Stomach (tissue), 9 donors: Measurements from ENCODE around the gene ARHGAP22. TPM values are rescaled to one million over a fixed set of nuclear protein-coding genes. Genes with fewer than 3 reads are reported as not detected.

ENCODE experiments used
- DNase-seq, 2 donors: peaks; one replicate each; pipeline versions ENCODE4 v3.0.0 to v3.0.0-alpha.2; 2013 to 2019
- H3K27ac ChIP-seq, 5 donors: fragments of 200-600 bp in 4 of 5; sonication (generic) in 4 of 5; one replicate each; pipeline ENCODE4 v1.5.1; 2013 to 2019; ENCODE audit warnings: mild to moderate bottlenecking in 1 of 5, moderate library complexity in 1 of 5
- H3K27me3 ChIP-seq, 3 donors: fragments of 200-600 bp; sonication (generic); one replicate each; pipeline ENCODE4 v1.5.1; 2017 to 2019; ENCODE audit warnings: mixed run types in 1 of 3
- H3K36me3 ChIP-seq, 4 donors: fragments of 200-600 bp; sonication (generic); 1 replicate in 3 of 4; 2 replicates in 1 of 4; pipeline ENCODE4 v1.5.1; 2016 to 2019
- H3K4me1 ChIP-seq, 4 donors: fragments of 200-600 bp; sonication (generic); one replicate each; pipeline ENCODE4 v1.5.1; 2016 to 2019
- H3K4me3 ChIP-seq, 4 donors: fragments of 200-600 bp; sonication (generic) in 3 of 4; one replicate each; pipeline ENCODE4 v1.5.1; 2016 to 2019; ENCODE audit warnings: mild to moderate bottlenecking in 1 of 4
- H3K9me3 ChIP-seq, 4 donors: fragments of 200-600 bp; sonication (generic); one replicate each; pipeline ENCODE4 v1.5.1; 2016 to 2019
- EP300 ChIP-seq: sonication (generic); formaldehyde crosslinking; IDR thresholded peaks from one replicate; pipeline ENCODE4 v1.6.1; 2017; ENCODE audit warnings: antibody characterized with exemption
- POLR2A ChIP-seq, 4 donors: fragments of 450-650 bp; IDR thresholded peaks; one replicate each; pipeline ENCODE4 v1.6.1; 2016; ENCODE audit warnings: antibody characterized with exemption in 4 of 4, control low read depth in 2 of 4, mild to moderate bottlenecking in 1 of 4, moderate library complexity in 1 of 4
- POLR2AphosphoS5 ChIP-seq, 3 donors: sonication (generic); formaldehyde crosslinking; IDR thresholded peaks; one replicate each; pipeline ENCODE4 v1.6.1; 2016; ENCODE audit warnings: antibody characterized with exemption in 3 of 3
- whole genome bisulfite sequencing, 5 donors: extraction: QIAGEN DNeasy Blood & Tissue Kit in 3 of 5; methylation state at CpG; one replicate each; pipeline versions ENCODE4 v1.1.5 to v1.1.7; 2013 to 2018; 5-methylcytosine and 5-hydroxymethylcytosine counted together
- intact Hi-C: fragments of 100-400 bp; cut with DNase I; formaldehyde crosslinking; loops from one replicate; pipeline ENCODE4 v1.15.1; 2023; ENCODE audit warnings: low total_unique reads
- polyA plus RNA-seq, 3 donors: library from polyadenylated mRNA; stranded (reverse); fragments of 200-250 nt; gene quantifications; one replicate each; pipeline ENCODE4 v1.2.3, GENCODE V29; 2013
- total RNA-seq, 5 donors: library from RNA; depleted of rRNA; stranded (reverse); fragments of >200 nt; gene quantifications; one replicate each; pipeline versions ENCODE4 v1.1.0 to v1.2.3, GENCODE V29; 2014 to 2016
- TF ChIP-seq, protein P1 (sequence below), 7 experiments: fragments of 450-650 bp in 4 of 7; fragments of 200-600 bp in 3 of 7; sonication (generic) in 3 of 7; IDR thresholded peaks; one replicate each; pipeline ENCODE4 v1.5.1; 2016 to 2019; ENCODE audit warnings: antibody characterized with exemption in 7 of 7, control low read depth in 2 of 7, mild to moderate bottlenecking in 1 of 7
- donor health status: healthy with polysubstance abuse.
- donor health status: Bipolar disorder and iron deficiency.
- donor health status: healthy.

Gene ARHGAP22
- total and polyA plus RNA-seq, 8 donors: 1.3 to 28.6 (median 2.2) TPM; not detected in 1

DNA sequence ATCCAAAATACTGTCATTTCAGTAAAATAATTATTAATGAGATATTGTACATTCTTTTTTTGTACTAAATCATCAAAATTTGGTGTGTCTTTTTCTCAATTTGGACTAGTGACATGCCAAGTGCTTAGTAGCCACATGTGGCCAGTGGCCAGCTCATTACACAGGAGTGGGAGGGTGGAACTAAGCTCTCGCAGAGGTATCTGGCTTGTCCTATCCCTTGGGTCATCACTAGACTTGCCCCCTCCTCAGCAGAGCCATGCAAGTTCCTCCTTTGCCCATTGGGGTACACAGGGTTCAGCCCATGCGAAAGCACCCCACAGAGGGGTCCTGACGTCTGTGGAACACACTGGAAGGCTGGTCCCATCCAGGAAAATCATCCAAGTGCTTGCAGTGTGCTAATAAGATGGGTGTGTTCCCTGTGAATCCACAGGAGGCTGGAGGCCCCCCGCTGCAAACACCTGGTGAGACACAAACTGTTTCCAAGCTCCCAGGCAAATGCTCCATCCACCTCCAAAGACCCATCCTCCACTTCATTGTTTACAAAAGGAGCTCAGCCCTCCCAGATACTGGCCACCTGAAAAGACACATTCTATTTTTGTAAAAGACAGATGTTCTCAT, 1.3 kb downstream of the ARHGAP22 start:
- Histone ChIP-seq H3K27ac (no peak overlapping the region), H3K9me3 (no peaks in the 10 kb centered on the region), H3K36me3 (no peaks in the 10 kb centered on the region), H3K4me3 (peak overlapping the region in 2 of 4 donors; percentile 45 to 49), H3K4me1 (peaks cover 16 to 41% (median 18%) of the 10 kb centered on the region in 4 donors), H3K27me3 (peaks cover 0 to 41% (median 14%) of the 10 kb centered on the region in 3 donors)
- no peak for DNase-seq
- intact Hi-C loops: no loop called here
- 63 to 84% (median 73%) methylated on average over 4 of the region's 4 CpGs for WGBS, 5 donors
- TF ChIP-seq EP300 (no peak), POLR2A (IDR thresholded peaks at IDR 0.05) (no peak), POLR2AphosphoS5 (IDR thresholded peaks at IDR 0.05) (no peak)
- TF ChIP-seq, protein P1, sequence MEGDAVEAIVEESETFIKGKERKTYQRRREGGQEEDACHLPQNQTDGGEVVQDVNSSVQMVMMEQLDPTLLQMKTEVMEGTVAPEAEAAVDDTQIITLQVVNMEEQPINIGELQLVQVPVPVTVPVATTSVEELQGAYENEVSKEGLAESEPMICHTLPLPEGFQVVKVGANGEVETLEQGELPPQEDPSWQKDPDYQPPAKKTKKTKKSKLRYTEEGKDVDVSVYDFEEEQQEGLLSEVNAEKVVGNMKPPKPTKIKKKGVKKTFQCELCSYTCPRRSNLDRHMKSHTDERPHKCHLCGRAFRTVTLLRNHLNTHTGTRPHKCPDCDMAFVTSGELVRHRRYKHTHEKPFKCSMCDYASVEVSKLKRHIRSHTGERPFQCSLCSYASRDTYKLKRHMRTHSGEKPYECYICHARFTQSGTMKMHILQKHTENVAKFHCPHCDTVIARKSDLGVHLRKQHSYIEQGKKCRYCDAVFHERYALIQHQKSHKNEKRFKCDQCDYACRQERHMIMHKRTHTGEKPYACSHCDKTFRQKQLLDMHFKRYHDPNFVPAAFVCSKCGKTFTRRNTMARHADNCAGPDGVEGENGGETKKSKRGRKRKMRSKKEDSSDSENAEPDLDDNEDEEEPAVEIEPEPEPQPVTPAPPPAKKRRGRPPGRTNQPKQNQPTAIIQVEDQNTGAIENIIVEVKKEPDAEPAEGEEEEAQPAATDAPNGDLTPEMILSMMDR (IDR thresholded peaks at IDR 0.05): no peak

DNA sequence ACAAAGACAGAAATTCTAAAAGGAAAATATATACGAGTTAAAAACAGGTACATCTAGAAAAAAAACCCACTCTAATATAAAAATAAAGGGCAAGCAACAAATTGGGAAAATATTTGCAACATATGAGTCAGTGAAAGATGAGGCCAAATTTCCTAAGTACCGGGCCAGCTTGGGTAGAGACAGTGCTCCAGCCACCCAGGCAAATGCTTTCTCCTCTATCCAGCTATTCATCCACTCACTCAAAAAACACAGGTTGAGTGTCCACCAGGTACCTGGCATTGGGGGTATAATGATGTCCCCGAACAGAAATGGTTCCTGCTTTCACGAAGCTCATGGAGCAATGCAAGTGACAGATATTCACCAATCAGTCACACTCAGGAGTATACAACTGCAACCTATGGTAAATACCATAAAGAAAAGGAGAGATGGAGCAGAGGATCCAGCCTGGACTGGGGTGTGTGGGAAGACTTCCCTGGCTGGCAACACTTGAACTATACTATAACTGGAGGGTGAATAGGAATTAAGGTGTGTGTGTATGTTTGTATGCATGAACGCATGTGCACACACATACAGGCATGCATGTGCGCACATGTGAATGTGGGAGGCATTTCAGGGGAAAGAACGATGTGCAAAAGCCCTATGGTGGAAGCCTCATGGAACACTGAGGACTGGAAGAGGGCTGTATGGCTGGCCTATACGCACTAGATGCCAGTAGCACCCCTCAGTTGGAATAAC, 2.3 kb downstream of the ARHGAP22 start:
- Histone ChIP-seq H3K27me3 (peaks cover 0 to 41% (median 14%) of the 10 kb centered on the region in 3 donors), H3K4me3 (no peak overlapping the region), H3K4me1 (peaks cover 16 to 36% (median 18%) of the 10 kb centered on the region in 4 donors), H3K36me3 (no peaks in the 10 kb centered on the region), H3K27ac (no peak overlapping the region), H3K9me3 (no peaks in the 10 kb centered on the region)
- WGBS, 5 donors: 89 to 91% (median 89%) methylated on average over 8 of the region's 8 CpGs
- intact Hi-C loops: no loop called here
- DNase-seq: no peak
- TF ChIP-seq EP300 (no peak), POLR2AphosphoS5 (IDR thresholded peaks at IDR 0.05) (no peak)

DNA sequence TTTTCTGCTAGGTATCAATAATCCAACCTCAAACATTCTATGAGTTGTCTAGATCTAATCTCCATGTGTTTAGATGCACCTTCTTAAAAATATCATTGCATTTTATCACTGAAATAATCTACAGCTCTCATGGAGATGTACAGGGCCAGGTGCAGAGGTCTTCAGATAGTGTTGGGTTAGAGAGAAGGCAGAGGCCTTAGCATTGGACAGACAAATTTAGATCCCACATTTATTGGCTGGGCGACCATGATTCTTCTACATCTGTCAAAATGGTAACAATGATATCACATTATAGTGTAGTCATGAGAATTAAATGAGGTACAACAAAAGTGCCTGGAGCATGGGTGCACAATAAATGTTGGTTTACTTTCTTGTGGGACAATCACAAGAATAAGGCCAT, 3.1 kb downstream of the ARHGAP22 start:
- H3K27me3 ChIP-seq: peaks cover 0 to 36% (median 14%) of the 10 kb centered on the region in 3 donors
- DNase-seq: no peak
- no peak overlapping the region for H3K27ac ChIP-seq
- intact Hi-C loops: no loop called here
- 85 to 97% (median 87%) methylated on average over 1 of the region's 1 CpG for WGBS, 5 donors
- H3K9me3 ChIP-seq: no peaks in the 10 kb centered on the region
- TF ChIP-seq POLR2AphosphoS5 (IDR thresholded peaks at IDR 0.05) (no peak), EP300 (no peak), POLR2A (IDR thresholded peaks at IDR 0.05) (no peak)
- TF ChIP-seq, protein P1 (IDR thresholded peaks at IDR 0.05): no peak
- no peaks in the 10 kb centered on the region for H3K36me3 ChIP-seq
- H3K4me1 ChIP-seq: peaks cover 16 to 29% (median 18%) of the 10 kb centered on the region in 4 donors
- no peak overlapping the region for H3K4me3 ChIP-seq

DNA sequence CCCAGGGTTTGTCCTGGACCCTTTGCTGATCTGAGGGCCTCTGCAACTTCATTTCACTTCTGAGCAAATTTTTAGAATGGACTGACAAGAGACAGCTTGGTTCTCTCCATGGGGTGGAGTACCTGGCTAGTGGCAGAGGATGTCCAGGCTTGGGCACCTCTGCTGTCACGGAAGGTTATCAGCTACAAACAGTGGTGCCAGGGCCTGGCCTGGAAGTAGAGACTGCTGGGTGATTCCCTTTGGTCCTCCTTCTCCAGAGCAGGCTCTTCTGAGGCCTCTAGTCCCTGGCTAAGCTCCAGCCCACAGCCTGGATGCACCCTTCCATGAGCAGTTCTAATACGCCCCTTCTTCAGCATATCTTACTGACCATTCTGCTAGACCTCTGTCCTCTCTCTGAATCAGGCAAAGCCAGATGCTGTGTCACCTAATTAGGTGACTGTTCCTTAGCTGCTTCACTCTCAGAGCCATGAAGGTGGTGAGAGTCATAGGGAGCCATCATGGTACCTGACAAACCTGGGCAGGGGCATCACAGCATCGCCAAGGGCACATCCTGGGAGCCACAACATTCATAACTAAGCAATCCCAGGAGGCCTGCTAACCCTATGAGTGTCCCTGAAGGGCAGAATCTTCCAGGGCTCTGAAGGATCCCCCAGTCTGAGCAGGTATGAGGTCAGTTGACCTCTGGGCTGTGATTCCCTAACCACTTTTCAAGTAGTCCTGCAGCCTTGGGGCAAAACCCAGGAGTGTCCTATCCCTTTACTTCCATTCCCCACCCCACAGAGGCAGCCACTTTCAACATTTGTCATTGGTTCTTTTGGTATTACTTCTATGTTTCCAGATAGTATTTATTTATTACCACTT, 4.0 kb downstream of the ARHGAP22 start:
- H3K4me1 ChIP-seq: peaks cover 16 to 21% (median 18%) of the 10 kb centered on the region in 4 donors
- no peak overlapping the region for H3K27ac ChIP-seq
- peaks cover 0 to 27% (median 14%) of the 10 kb centered on the region in 3 donors for H3K27me3 ChIP-seq
- no peaks in the 10 kb centered on the region for H3K36me3 ChIP-seq
- 76 to 93% (median 87%) methylated on average over 3 of the region's 3 CpGs for WGBS, 5 donors
- H3K4me3 ChIP-seq: no peak overlapping the region
- intact Hi-C loops: no loop called here
- DNase-seq: no peak
- TF ChIP-seq, protein P1 (IDR thresholded peaks at IDR 0.05): no peak
- TF ChIP-seq POLR2AphosphoS5 (IDR thresholded peaks at IDR 0.05): no peak
- TF ChIP-seq POLR2A (IDR thresholded peaks at IDR 0.05): no peak
- TF ChIP-seq EP300: no peak
- H3K9me3 ChIP-seq: no peaks in the 10 kb centered on the region
